Heart left ventricle (tissue), 13 donors: Measurements from ENCODE around the gene FBN1.

Experiments used
- POLR2A ChIP-seq, 2 donors: fragments of 450-650 bp; IDR thresholded peaks; one replicate each; pipeline ENCODE4 v1.6.1; 2017; ENCODE audit warnings: antibody characterized with exemption in 2 of 2, mild to moderate bottlenecking in 2 of 2, moderate library complexity in 2 of 2
- TF ChIP-seq, protein P1 (sequence below), 12 donors: fragments of 200-600 bp; sonication (generic) in 4 of 12; IDR thresholded peaks; one replicate each; pipeline versions ENCODE4 v1.5.0 to v1.8.0; 2018 to 2022; ENCODE audit warnings: antibody characterized with exemption in 12 of 12, mild to moderate bottlenecking in 5 of 12
- donor health status: ischemic (EF 13 %, LVEDD 7.1; RV severe dilation, severe dysfunction).
- donor health status: DM: no; HTN: yes; CAD: no.
- donor health status: DM: no; HTN: no; CAD: no.
- donor health status: ischemic (EF 25% LVEDD 6.9; RV normal size, moderate dysfunction).
- donor health status: ischemic (EF 25% LVEDD 5.7; RV mildly dilated, moderate dysfunction).
- donor health status: ischemic (EF 35%, LVEDD 5.7; RV mildly dilated, moderate dysfunction).
- donor health status: nonischemic (EF 11% LVEDD 7.7; RV severe dilation, severe dysfunction).
- donor health status: DM: yes; HTN: yes; CAD: no.
- donor health status: PGD.
- donor health status: ischemic (EF 29% LVEDD 5.4; RV normal size, mild dysfunction).
- donor health status: nonischemic (EF 23%, LVEDD 6.1; RV moderate dilation, normal function).

DNA sequence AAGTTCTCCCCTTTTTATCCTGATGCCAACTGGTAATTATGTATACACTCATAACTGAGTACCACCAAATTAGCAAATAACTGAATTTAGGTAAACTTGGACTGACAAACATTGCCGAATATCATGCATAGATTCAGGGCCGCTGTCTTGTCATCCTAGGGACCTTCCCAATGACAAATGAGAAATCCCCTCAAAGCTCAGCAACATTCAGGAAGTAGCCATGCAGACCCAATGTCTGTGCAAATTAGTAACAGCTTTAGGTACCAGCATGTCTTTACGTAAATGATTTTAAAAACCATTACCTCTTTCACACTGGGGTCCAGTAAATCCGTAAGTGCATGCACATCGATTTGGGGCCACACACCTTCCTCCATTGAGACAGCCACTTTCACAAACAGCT is 49.5 kb downstream of the FBN1 start:
- TF ChIP-seq, protein P1, sequence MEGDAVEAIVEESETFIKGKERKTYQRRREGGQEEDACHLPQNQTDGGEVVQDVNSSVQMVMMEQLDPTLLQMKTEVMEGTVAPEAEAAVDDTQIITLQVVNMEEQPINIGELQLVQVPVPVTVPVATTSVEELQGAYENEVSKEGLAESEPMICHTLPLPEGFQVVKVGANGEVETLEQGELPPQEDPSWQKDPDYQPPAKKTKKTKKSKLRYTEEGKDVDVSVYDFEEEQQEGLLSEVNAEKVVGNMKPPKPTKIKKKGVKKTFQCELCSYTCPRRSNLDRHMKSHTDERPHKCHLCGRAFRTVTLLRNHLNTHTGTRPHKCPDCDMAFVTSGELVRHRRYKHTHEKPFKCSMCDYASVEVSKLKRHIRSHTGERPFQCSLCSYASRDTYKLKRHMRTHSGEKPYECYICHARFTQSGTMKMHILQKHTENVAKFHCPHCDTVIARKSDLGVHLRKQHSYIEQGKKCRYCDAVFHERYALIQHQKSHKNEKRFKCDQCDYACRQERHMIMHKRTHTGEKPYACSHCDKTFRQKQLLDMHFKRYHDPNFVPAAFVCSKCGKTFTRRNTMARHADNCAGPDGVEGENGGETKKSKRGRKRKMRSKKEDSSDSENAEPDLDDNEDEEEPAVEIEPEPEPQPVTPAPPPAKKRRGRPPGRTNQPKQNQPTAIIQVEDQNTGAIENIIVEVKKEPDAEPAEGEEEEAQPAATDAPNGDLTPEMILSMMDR (IDR thresholded peaks at IDR 0.05), result no peak
- TF ChIP-seq POLR2A (IDR thresholded peaks at IDR 0.05), result no peak
